Measurements from ENCODE around the gene ALKBH2. TPM values are rescaled to one million over a fixed set of nuclear protein-coding genes. Genes with fewer than 3 reads are reported as not detected.
"Not testable (repeated sequence)": the region's sequence is repeated elsewhere in the genome, so short reads cannot be mapped to it uniquely, and the experiment has no call there.

ALKBH2 gene
- total RNA-seq, 3 donors from 2014 or later (not counting 1 experiment from before 2014, with no cell fraction given): 10.9 to 12.6 (median 11.9) TPM

- H3K4me3 Mint-ChIP-seq: peak within 1 kb of the TSS; percentile 99
- peak within 1 kb of the TSS; percentile 94 to 97 for H3K27ac Mint-ChIP-seq
- H3K9me3 ChIP-seq (ENCODE audit: control insufficient read depth, insufficient read depth, low read length): no peaks in the 10 kb centered on the region
- peaks cover 23% of the 10 kb centered on the region for H3K4me1 ChIP-seq (ENCODE audit: control insufficient read depth, insufficient read depth, low read length)
- H3K4me1 Mint-ChIP-seq: peaks cover 23 to 27% of the 10 kb centered on the region in 2 donors
- intact Hi-C loops (cut with micrococcal nuclease): loop anchor here (1.0 to 10.0 kb wide), 5 partner anchors 41 to 492 kb away; partner anchors contain the start of genes ALKBH2, CORO1C, SART3 and SELPLG
- no peaks in the 10 kb centered on the region for H3K36me3 Mint-ChIP-seq
- H3K27me3 ChIP-seq (ENCODE audit: control insufficient read depth, insufficient read depth, low read length): no peaks in the 10 kb centered on the region
- DNase-seq: peak; percentile 83 to 94
- H3K27ac ChIP-seq (ENCODE audit: low read length): peak within 1 kb of the TSS; percentile 94
- WGBS (ENCODE audit: insufficient coverage): under 1% methylated on average over 61 of the region's 61 CpGs
- H3K9me3 Mint-ChIP-seq: no peaks in the 10 kb centered on the region
- TF ChIP-seq, protein P1, sequence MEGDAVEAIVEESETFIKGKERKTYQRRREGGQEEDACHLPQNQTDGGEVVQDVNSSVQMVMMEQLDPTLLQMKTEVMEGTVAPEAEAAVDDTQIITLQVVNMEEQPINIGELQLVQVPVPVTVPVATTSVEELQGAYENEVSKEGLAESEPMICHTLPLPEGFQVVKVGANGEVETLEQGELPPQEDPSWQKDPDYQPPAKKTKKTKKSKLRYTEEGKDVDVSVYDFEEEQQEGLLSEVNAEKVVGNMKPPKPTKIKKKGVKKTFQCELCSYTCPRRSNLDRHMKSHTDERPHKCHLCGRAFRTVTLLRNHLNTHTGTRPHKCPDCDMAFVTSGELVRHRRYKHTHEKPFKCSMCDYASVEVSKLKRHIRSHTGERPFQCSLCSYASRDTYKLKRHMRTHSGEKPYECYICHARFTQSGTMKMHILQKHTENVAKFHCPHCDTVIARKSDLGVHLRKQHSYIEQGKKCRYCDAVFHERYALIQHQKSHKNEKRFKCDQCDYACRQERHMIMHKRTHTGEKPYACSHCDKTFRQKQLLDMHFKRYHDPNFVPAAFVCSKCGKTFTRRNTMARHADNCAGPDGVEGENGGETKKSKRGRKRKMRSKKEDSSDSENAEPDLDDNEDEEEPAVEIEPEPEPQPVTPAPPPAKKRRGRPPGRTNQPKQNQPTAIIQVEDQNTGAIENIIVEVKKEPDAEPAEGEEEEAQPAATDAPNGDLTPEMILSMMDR (IDR thresholded peaks at IDR 0.05): no peak
- no peaks in the 10 kb centered on the region for H3K36me3 ChIP-seq (ENCODE audit: control insufficient read depth, insufficient read depth, low read length)
- H3K4me3 ChIP-seq (ENCODE audit: low read length): peak within 1 kb of the TSS; percentile 87
- ATAC-seq: peak; percentile 65 to 90 (median 85)
- no peaks in the 10 kb centered on the region for H3K27me3 Mint-ChIP-seq (ENCODE audit: low read depth in 2 of 2)
Measured at GRCh38 chr12:109052414-109053323, 40.6 kb downstream of the ALKBH2 start, which contains the start of gene USP30. TSS of gene USP30 (plus strand) at chr12:109052576. CDS start at chr12:109052679, 103 bp downstream.

- H3K9me3 ChIP-seq (ENCODE audit: control insufficient read depth, insufficient read depth, low read length): no peaks in the 10 kb centered on the region
- no peaks in the 10 kb centered on the region for H3K9me3 Mint-ChIP-seq
- H3K4me1 ChIP-seq (ENCODE audit: control insufficient read depth, insufficient read depth, low read length): peaks cover 23% of the 10 kb centered on the region
- no peaks in the 10 kb centered on the region for H3K36me3 ChIP-seq (ENCODE audit: control insufficient read depth, insufficient read depth, low read length)
- no peaks in the 10 kb centered on the region for H3K36me3 Mint-ChIP-seq
- no peaks in the 10 kb centered on the region for H3K27me3 Mint-ChIP-seq (ENCODE audit: low read depth in 2 of 2)
- ATAC-seq: no peak
- peak overlapping the region; percentile 94 for H3K27ac ChIP-seq (ENCODE audit: low read length)
- TF ChIP-seq, protein P1 (IDR thresholded peaks at IDR 0.05): no peak
- peak overlapping the region; percentile 99 for H3K4me3 Mint-ChIP-seq
- H3K4me1 Mint-ChIP-seq: peaks cover 23 to 27% of the 10 kb centered on the region in 2 donors
- intact Hi-C loops (cut with micrococcal nuclease): loop anchor here (2.0 to 10.0 kb wide), 3 partner anchors 317 to 491 kb away; partner anchors contain the start of genes CORO1C, SART3 and SELPLG
- peak overlapping the region; percentile 87 for H3K4me3 ChIP-seq (ENCODE audit: low read length)
- 12% methylated on average over 6 of the region's 6 CpGs for WGBS (ENCODE audit: insufficient coverage)
- no peak for DNase-seq
- H3K27ac Mint-ChIP-seq: peak overlapping the region; percentile 94 to 97
- H3K27me3 ChIP-seq (ENCODE audit: control insufficient read depth, insufficient read depth, low read length): no peaks in the 10 kb centered on the region
Measured at GRCh38 chr12:109052097-109052413, 41.2 kb downstream of the ALKBH2 start.

DNA sequence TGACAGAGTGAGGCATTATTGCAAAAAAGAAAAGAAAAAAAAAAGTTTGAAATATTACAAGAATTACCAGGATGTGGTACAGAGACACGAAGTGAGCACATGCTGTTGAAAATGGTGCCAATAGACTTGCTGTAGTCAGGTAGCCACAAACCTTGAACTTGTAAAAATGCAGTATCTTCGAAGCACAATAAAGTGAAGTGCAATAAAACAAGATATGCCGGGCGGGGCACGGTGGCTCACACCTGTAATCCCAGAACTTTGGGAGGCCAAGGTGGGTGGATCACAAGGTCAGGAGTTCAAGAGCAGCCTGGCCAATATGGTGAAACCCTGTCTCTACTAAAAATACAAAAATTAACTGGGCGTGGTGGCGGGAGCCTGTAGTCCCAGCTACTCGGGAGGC is 43.5 kb downstream of the ALKBH2 start:
- H3K27me3 ChIP-seq (ENCODE audit: control insufficient read depth, insufficient read depth, low read length): not testable (repeated sequence)

DNA sequence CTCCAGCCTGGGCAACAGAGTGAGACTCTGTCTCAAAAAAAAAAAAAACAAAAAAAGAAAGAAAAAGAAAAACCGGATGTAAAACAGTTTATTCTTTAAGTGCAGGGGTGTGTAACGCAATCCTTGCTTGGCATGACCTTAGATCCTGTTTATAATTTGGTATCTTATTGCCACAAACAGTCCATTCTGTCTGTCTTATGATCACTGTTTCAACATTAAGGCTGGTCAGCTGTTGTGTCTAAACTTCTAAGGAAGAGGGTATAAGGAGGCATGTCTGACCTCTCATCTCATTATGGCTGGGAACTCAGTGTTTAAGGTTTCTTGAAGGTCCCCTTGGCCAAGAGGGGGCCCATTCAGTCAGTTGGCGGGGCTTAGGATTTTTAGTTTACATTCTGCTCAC is 44.6 kb downstream of the ALKBH2 start:
- H3K9me3 Mint-ChIP-seq; H3K9me3 ChIP-seq (ENCODE audit: control insufficient read depth, insufficient read depth, low read length); H3K27me3 ChIP-seq (ENCODE audit: control insufficient read depth, insufficient read depth, low read length); H3K36me3 ChIP-seq (ENCODE audit: control insufficient read depth, insufficient read depth, low read length); H3K36me3 Mint-ChIP-seq; H3K4me3 Mint-ChIP-seq; H3K4me3 ChIP-seq (ENCODE audit: low read length); H3K27ac Mint-ChIP-seq; H3K27ac ChIP-seq (ENCODE audit: low read length); intact Hi-C loops (cut with micrococcal nuclease); DNase-seq; ATAC-seq; H3K27me3 Mint-ChIP-seq (ENCODE audit: low read depth in 2 of 2): not testable (repeated sequence)
- peaks cover 17% of the 10 kb centered on the region in 2 donors for H3K4me1 Mint-ChIP-seq
- whole genome bisulfite sequencing (ENCODE audit: insufficient coverage): 94% methylated on average over 3 of the region's 3 CpGs
- peaks cover 16% of the 10 kb centered on the region for H3K4me1 ChIP-seq (ENCODE audit: control insufficient read depth, insufficient read depth, low read length)

More for the DNA sequence above, 43.5 kb downstream of the ALKBH2 start:
- Mint-ChIP-seq H3K4me3 (peak overlapping the region; percentile 47), H3K4me1 (peaks cover 23% of the 10 kb centered on the region in 2 donors)
- not testable (repeated sequence) for ATAC-seq; H3K27me3 Mint-ChIP-seq (ENCODE audit: low read depth in 2 of 2); H3K36me3 Mint-ChIP-seq; H3K9me3 ChIP-seq (ENCODE audit: control insufficient read depth, insufficient read depth, low read length); H3K36me3 ChIP-seq (ENCODE audit: control insufficient read depth, insufficient read depth, low read length); H3K27ac Mint-ChIP-seq; H3K4me3 ChIP-seq (ENCODE audit: low read length); H3K27ac ChIP-seq (ENCODE audit: low read length); DNase-seq; H3K9me3 Mint-ChIP-seq
- H3K4me1 ChIP-seq (ENCODE audit: control insufficient read depth, insufficient read depth, low read length): peaks cover 23% of the 10 kb centered on the region
- WGBS (ENCODE audit: insufficient coverage): 80% methylated on average over 8 of the region's 8 CpGs
- intact Hi-C loops (cut with micrococcal nuclease): loop anchor here (5.0 to 10.0 kb wide), 2 partner anchors 315 to 417 kb away; partner anchors contain the start of genes CORO1C and SELPLG

Measured in natural killer cell (primary cell).